Cerebellar nuclear complex (tissue), 1 donor: ENCODE data around the gene C12orf42.

ENCODE experiments used
- DNase-seq, 2 experiments: peaks; one replicate each; lab custom pipeline; 2025; lab: John Stamatoyannopoulos, UW

C12orf42 gene

DNA sequence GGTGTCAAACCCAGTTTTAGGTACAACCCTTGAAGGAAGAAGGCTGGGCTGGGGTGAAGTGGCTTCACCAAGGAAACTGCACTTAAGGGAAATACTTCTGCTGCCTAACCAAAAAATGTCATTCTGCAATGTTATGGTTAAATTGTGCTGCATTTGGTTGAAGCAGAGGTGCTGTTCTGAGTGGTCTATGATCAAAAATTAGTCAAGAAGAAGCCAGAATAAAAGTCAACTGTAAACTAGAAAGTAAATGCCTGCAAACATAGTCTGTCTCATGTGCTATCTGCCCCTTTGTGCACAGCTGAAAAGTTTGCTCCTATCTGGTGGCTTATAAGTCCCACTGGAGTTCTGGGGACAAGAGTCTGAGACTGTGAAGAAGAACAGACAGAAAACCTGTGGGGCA, 158.8 kb downstream of the C12orf42 start:
- no peak for DNase-seq

DNA sequence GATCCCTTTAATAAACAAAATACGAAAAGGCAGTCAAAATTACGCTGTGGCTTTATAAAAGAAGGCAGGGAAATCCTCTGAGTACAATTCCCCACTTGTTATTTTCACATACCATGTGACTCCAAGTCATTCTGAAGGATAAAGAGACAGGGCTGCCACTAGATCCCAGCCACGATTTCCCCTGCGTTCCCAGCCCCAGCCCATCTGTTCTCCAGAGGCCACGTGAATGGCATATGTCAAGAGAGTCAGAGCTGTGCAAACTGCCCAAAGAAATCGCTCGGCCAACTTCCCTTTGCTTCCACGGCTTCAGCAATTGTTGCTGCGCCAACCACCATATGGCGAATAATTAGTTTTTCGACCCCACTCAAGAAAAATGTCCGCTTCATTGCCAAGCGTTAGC, 161.3 kb downstream of the C12orf42 start:
- no peak for DNase-seq

DNA sequence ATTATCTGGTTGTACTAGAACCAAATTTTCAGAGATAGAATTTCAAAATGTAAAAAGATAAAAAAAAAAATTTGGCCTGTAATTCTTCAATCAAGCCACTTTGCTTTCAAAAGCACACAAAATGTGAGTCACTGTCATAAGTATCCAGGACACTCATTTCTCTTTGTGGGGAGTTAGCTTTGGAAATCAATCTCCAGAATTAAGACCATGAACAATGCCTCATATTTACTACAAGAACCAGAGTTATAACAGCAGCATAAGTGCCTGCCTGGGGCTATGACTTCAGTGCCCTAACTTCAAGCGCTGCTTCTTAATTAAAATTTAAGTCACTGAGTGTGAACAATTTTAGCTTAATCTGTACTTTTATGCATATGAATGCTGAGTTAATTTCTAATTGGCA, 162.1 kb downstream of the C12orf42 start:
- DNase-seq: no peak

DNA sequence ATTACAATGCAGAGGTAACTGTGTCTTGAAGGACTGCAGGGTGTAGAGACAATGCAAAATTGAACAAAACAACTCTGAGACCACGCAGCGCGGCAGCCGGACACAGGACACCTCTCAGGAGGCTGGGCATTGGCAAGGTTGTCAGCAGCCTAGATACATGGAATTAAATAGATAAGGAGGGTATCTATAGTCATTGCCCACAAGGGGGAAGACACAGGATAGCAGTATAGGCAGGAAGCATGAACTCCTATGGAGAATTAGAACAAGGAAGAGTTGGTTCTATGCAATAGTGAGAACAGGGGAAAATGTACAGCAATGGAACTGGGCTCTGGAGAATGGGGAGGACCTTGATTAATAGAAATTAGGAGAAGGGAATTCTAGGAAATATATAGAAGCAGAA, 164.1 kb downstream of the C12orf42 start:
- no peak for DNase-seq

DNA sequence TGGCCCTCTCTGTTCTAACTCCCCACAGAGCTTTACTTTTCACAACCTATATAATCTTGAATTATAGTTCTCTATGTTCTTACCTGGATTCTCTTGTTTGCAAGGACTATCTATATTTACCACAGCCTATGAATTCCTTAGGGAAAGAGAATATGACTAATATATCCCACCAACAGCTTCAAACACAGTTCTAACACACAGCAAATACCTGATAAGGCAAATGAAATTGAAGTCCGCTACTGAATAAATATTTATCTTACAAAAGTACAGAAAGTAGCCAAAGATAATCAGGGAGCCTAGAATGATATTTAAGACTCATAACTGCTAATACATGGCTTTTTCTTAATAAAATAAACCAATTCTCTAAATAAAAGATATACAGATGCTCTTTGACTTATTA, 165.1 kb downstream of the C12orf42 start:
- no peak for DNase-seq

DNA sequence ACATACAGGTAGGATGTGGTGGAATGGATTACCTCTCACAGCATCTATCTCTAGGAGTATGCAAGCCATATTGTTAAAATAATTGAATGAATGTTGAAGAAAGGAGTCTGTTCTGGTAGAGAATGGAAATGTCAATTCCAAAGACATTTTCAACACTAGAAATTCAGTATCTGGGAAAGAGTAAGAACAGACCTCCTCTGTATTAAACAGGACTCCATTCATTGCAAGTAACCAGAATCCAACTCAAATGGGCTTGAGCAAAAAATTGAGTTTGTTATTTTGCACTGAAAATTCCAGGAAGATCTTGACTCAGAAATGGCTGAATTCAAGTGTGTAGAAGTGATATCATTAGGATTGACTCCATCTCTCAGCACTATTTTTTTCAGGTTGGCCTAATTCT, 168.1 kb downstream of the C12orf42 start:
- no peak for DNase-seq

DNA sequence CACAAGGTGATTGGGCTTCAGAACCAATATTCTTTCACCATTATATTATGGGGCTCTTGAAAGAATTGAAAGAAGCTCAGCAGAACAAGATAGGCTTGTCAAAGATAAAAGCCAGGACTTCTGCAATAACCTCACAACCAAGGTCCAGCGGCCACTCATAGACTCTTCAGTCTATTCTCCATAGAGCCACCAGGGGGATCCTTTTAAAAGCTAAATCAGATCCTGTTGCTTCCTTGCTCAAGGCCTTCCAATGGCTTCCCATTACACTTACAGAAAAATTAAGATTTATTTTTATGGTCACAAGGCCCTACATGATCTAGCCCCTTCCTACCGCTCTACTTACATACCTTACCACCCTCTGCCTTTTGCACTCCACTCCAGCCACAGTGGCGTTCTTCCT, 169.6 kb downstream of the C12orf42 start:
- DNase-seq: no peak

DNA sequence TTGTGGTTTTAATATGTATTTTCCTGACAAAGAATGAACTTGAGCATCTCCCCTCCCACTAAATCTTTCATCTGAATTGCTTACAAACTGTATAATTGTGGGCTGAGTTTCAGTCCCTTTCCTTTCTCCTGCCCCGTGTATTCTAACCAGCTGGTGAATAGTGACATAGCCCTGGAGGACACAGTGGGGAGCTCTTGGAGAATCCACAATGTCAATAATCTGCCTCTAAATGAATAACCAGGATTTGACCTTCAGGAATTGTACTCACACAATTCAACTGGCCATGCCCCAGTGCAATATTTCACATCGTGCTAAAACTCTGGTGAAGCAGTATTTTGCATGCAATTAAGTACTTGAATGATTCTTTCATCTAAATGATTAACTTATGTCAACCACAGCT, 177.2 kb downstream of the C12orf42 start:
- DNase-seq: no peak

DNA sequence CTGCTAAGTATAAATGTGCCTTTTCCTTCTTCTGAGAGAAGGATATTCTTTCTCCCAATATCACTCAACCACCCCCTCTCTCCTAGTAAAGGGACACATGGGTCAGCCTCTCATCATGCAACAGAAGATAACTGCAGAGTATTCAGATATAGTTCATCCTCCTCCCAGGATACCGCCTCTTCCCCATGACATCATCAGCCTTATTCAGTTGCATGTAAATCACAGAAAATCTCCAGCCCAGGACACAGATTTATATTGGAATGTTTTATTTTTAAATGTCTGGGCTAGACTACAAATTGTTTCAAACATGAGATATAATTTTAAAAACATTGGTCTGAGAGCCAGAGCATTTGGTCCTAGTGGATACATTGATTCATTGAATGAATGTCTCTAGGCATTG, 178.5 kb downstream of the C12orf42 start:
- no peak for DNase-seq

DNA sequence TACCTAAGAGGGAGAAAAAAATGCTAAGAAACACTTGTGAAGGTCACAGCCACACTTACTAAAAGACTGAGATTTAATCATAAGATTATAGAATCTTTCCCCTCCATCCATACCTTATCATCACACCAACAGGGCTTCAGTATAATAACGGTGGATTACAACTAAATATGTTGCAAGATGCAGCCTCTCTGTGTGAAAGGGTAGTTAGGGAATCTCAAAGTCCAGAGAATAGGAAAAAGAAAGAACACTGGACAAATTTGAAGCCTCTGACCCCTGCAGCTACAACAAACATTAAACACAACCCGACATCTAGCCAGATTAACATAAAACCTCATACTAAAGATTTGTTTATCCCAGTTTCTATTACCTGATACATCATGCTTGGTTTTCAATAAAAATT, 181.0 kb downstream of the C12orf42 start:
- no peak for DNase-seq

DNA sequence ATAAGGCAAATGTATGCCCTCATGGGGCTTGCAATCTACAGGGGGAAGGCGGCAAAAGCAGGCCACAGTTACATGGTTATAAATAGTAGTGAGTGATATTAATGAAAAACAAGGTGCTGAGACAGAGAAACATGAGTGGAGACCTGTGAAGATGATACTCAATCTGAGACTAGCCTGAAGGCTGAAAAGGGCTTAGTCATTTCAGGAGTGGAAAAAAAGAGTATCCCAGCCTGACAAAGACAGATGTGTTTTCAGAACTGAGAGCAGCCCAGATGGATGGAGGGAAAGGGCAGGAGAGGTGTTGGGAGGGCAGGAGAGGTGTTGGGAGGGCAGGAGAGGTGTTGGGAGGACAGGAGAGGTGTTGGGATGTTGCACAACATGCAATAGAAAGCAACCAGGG, 181.9 kb downstream of the C12orf42 start:
- no peak for DNase-seq

DNA sequence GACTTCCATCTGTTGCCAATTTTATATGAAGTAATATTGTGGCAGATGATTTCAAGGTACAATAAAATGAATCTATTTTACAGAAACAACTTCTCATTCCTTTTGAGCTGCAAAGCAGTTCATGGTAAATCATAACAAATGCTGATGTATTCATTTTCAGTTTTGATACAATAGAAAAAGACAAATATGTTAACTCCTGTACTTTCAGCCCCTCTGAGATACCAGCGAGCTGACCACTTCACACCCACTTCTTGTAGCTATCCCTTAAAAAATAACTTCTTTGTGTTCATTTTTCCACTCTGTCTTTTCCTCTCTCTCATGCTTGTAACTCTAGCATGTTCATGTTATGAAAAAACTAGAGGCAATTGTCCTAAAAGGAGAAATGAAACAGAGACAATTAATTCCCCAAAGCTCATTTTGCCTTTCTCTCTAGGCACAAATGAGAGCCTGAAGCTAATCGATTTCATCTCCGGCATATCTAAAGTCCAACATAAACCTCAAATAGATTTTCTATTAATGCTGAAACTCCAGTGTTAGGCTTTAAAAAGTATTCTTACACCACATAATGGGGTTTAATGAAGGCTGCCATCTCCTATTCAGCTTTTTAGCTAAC, 182.9 kb downstream of the C12orf42 start:
- DNase-seq: no peak

DNA sequence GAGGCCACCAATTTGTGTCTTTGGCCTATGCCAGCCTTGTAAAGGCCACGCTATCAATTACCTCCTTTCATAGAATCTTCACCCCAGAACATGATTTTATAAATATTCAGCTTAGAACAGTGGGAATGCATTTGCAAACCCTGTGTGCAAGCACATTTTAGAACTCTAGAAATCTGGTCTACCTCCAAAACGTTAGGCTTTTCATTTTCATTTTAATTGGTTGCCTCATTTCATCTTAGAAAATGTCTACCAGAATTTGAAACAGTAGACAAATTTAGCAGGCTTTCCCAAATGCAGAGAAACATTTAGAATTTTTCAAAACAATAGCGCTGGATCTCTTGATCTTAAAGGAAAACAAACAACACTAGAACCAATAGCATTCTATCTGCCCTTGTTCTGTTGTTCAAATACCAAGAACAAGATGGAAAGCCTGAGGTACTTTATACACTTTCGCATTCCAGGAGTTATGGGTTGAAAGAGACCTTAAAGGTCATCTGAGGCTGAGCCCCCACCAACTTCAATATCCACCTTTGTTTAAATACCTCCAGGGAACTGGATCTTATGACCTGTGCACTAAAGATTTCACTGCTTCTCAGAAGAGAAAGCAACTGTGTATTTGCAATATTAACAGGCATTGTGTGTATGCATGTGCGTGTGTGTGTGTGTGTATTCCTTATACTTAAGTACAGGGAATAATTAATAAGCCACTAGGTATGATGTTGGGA, 185.1 kb downstream of the C12orf42 start:
- DNase-seq: no peak

DNA sequence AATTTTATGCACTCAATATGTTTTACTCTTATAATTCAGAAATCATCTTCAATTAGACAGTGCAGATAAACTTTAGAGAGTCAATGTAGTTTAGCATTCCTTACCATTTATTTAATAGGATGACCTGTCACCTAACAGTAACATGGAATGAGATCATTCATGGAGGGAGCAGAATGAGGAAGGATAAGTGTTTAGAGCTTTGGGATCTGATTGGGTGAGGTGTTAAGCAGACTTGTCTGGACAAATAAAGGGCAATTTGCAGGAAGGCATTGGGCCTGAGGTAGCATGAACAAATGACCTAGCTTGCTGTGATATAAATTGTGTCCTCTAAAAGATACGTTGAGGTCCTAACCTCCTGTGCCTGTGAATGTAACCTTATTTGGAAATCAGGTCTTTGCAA, 187.4 kb downstream of the C12orf42 start:
- no peak for DNase-seq

DNA sequence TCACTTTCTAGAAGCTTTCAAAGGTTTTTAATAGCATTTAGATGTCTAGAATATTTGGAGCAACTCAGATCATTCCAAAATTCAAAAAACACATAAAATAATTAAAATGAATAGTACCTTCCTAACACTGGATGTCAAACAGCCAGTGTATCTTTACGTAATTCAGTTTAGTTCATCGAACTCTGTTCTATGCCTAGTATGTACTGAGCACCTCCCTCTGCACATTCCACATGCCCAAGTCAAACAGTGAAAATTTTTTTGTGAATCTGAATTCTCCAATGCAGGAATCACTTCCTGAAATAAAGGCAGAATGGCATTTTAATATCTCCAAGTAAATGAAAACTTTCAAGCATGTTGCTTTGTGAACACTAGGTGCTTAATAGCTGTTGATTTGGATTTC, 192.3 kb downstream of the C12orf42 start:
- DNase-seq: no peak

DNA sequence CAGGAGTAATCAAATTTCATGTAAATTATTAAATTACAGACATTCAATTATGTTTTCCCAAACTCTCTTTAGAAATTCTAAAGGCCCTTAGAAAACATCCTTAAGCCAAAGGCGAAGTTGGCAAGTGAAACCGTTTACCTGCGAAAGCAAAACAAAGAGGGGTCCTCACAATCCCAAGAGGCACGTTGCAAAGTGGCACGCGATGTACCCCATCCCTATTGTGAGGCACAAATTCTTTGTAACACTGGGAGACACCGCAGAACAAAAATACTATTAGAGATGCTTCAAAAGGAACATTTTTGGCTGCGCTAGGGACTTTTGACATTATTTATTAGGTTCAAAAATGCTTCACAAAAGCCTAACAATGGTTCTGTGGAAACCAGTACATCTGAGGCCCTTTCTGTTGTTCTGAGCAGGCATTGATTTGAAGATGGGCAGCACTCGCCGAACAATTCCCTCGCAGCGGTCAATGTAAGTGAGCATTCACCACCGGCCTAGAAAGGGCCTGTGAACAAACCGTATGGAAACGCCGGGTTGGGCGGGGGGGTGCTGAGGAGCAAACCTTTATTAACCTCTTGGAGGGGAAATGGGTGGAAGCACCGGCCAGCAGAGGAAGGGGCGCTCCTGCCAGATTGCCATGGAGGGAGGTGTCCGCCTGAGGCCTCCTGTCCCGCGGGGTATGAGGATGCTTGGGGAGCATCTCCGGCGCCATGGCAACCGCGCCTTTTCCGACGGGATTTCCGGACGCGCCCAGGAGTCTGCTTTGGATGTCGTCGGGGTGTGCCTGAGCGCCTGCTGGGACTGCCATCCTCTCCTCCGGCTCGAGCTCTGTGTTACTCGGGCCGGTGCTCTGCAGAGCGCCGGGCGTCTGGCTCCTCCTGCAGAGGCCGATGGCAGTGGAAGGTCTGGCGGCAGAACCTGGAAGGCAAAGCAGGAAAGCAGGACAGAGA, 193.9 kb downstream of the C12orf42 start:
- DNase-seq: no peak

DNA sequence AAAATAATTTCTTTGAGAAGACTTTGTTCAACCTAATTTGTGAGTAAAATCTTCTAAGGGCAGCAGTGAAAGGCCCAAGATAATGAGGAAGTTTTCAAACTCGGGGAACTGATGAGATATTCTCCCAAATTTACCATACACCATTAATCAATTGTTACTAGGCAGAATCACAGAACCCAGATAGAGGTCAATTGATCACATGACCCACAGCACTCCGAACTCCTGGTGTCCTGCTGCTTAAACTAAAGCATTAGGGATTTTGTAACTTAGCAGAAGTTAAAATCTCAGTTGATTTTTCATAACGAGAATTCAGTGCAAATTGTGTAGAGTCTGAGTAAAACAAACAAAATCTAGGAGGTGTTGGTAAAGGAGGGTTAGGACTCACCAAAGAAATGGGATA, 207.8 kb downstream of the C12orf42 start:
- no peak for DNase-seq

DNA sequence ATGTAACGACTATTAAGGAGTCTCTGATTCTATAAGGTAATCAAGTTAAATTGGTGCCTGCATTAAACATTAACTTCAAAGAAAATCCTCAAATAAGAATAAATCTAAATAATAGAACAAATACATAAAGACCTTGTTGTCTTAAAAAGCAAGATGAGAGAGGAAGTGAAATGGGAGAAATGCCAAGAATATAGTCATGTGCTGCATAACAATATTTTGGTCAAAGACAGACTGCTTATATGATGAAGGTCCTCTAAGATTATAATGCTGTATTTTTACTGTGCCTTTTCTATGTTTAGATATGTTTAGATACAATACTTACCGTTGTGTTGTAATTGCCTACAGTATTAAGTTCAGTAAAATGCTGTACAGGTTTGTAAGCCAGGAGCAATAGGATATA, 213.6 kb downstream of the C12orf42 start:
- no peak for DNase-seq

DNA sequence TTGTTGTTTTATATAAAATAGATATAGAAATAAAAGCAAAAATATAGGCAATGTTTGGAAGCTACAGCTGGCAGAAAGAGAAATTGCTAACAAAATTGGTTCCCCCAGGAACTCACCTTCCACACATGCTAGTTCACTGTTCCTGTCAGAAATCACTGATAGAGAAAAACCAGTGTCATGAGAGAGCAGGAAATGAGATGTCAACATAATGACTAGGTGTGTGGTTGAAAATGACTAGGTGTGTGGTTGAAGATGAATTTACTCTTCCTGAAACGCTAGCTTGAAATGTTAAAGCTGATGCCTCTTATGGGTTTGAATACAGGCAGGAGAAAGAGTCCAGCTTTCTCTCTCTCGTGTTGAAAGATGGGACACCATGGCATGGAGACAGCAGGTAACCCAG, 216.3 kb downstream of the C12orf42 start:
- no peak for DNase-seq

DNA sequence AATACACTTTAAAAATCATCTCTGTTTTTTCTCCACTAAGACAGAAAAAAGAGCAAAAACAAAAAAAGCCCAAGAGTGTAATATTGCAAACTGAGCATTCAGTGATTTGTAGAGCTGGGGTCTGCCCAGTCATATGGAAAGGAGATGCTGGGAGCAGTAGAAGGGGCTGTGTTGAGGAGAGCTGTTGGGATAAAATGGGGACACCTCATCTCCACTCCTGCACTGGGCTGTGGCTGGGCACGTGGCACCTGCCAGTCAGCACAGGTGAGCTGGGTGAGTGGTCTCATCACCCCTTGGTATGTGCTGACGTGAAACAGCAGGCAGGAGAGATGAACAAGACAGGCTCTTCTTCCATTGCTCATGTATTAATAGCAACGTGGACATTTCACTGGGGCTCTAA, 217.4 kb downstream of the C12orf42 start:
- no peak for DNase-seq

DNA sequence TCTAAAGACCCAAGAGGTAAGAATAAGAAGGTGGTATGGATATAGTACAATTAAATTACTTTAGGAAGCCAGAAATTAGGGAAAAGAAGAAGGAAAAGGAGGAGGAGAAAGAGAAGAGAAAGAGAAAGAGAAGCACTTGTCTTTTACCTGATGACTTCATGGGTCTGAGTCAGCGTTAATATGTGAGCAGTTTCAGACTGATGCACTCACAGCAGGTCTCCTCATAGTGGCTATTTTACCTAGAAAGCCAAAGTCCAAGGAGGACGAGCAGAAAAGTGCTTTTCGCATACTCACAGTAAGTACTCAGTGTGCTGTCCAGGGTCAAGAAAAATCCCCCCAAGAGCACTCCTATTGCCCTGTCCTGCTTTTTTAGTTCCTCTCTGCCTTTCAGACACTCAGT, 222.1 kb downstream of the C12orf42 start:
- no peak for DNase-seq

DNA sequence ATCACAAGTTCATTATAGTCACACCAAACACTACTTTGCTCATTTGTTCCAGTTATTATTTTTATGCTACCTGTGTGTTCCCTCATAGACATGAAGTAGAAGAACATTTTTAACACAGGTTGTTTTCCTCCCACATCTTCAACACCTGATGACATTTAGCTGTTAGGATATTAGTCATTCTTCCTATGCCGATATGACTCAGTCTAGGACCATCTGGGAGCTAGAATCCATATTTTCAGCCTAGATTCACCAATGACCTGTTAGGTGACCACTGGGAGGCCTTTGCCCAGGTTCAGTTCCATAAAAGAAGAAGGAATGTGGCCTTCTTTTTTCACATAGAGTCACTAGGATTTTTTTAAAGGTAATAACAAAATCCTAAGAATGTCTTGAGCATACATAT, 222.8 kb downstream of the C12orf42 start:
- no peak for DNase-seq

DNA sequence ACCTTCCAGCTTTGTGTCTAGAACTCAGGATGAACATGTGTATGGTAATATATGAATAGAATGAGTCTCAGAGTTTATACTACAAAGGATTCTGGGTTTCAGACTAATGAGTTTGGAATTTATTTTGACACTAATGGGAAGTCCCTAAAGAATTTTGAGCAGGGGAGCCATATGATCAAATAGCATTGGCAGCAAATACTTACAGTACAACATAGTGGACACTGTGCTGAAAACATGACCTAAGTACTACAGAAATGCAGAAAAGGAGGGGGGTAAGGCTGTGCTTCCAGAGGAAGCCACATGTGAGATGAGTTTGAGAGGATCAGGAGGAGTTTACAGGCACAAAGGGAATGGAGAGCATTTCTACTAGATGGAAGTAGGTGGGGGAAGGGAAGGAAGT, 225.8 kb downstream of the C12orf42 start:
- no peak for DNase-seq
